ENCODE data around the gene CELF1.

Gene CELF1

GRCh38 chr11:47509077-47509536 is 43.8 kb downstream of the CELF1 start:
- DNase-seq (ENCODE audit: low read depth, low spot score): no peak

GRCh38 chr11:47508240-47508957 is 44.5 kb downstream of the CELF1 start:
- DNase-seq (ENCODE audit: low read depth, low spot score): no peak

GRCh38 chr11:47507563-47508239 is 45.2 kb downstream of the CELF1 start:
- no peak for DNase-seq (ENCODE audit: low read depth, low spot score)

DNA sequence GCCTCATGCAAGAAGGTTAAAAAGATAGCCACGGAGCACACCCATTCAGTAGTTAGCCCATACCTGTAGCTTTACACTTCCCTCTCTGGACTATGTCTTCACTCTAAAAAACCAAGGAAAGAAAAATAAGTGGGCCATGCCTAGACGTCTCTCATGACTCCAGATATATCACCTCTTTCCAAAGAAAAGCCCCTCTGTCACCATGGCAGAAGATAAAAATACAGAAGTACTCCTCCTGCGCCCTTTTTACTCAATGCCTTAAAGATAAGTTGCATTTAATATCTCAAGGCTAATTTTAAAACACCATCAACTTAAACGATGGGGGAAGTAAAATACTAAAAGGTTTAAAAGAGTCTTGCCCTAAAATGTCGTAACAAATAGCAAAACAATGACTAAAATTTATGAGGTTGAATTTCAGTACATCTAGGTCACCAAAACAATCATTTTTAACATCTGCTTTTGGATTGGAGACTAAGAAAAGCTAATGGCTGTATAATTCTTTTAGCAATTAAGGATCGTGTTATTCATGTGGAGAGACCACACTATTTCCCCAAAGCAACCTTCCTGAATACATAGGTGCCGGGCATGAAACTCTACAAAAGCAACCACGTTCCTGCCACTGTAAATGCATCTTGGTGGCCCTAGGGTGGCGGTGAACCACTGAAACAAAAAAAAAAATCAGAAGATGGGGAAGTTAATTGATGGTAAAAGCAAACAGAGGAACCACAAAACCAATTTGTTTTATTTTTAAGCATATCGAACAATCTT is 46.0 kb downstream of the CELF1 start:
- no peak for DNase-seq (ENCODE audit: low read depth, low spot score)

DNA sequence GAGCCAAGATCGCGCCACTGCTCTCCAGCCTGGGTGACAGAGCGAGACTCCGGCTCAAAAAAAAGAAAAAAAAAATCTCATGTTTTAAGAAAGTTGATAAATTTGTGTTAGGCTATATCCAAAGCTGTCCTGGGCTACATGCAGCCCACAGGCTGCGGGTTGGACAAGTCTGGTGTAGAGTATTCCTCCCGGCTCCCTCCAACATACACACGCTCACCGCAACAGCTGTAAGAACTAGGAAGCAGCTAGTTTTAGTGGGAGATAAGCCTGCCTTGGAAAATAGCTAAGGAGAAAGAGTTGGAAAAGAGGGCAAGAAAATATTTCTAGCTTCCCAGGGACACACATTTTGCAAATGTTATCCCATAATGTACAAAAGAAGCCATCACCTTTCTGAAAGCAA is 46.6 kb downstream of the CELF1 start:
- no peak for DNase-seq (ENCODE audit: low read depth, low spot score)

GRCh38 chr11:47504910-47505309 is 48.0 kb downstream of the CELF1 start:
- no peak for DNase-seq (ENCODE audit: low read depth, low spot score)

DNA sequence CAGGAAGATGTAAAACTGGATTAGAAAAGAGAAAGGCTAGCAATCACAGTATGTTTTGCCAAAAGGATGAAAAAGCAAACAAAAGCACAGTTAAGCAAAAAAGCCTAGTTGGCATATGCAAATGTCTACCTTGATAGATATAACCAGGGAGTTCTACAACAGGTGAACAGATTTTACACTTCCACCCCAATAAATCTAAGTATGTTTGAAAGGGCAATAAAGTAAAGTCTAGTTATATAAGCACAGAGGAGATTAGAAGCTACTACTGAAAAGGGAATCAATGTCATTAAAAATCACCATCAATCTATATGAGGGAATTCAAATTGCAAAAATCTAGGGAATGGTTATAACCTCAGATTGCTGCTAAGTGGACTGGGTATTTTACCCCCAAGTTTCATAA is 49.7 kb downstream of the CELF1 start:
- DNase-seq (ENCODE audit: low read depth, low spot score): no peak

- DNase-seq (ENCODE audit: low read depth, low spot score): no peak
Measured at GRCh38 chr11:47502767-47503166, 50.2 kb downstream of the CELF1 start.

- DNase-seq (ENCODE audit: low read depth, low spot score): no peak
Measured at GRCh38 chr11:47501101-47501500, 51.8 kb downstream of the CELF1 start.

DNA sequence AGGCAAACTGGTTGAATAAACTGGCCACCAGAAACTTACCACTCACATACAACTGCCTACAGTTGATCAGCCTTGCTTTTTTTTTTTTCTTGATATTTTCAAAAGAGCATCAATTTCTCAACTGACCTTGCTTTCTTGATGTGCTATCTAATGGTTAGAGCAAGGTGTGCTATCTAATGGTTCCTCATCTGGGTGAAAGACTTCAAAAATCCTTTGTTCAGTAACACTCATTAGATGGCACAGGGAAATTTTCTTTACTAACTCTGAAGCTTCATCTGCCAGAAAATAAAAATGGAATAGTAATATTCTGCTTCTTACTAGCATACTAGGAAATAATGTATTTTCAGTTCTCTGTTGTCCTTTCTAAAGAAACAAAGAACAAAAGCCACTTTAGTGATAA is 52.8 kb downstream of the CELF1 start:
- DNase-seq (ENCODE audit: low read depth, low spot score): no peak

DNA sequence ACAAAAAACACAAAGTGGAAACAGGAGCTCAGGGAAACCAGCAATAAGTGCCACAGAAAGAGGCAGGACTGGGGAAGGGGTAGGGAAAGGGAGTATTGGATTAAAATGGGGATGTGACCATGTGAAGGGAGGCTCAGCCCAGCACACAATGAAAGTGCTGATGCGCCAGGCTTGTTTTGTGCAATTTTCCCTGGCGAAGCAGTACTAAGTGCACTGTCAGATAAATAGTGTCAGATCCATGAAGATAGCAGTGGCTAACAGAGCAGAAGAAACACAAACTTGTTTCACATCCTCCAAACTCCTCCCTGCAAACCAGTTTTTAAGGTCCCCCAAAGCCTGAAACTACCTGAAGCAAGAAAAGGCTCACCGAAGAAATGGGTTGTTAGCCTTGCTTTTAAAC is 53.3 kb downstream of the CELF1 start:
- DNase-seq (ENCODE audit: low read depth, low spot score): no peak

GRCh38 chr11:47499161-47499560 is 53.8 kb downstream of the CELF1 start:
- no peak for DNase-seq (ENCODE audit: low read depth, low spot score)

- no peak for DNase-seq (ENCODE audit: low read depth, low spot score)
Measured at GRCh38 chr11:47498584-47499152, 54.3 kb downstream of the CELF1 start.

DNA sequence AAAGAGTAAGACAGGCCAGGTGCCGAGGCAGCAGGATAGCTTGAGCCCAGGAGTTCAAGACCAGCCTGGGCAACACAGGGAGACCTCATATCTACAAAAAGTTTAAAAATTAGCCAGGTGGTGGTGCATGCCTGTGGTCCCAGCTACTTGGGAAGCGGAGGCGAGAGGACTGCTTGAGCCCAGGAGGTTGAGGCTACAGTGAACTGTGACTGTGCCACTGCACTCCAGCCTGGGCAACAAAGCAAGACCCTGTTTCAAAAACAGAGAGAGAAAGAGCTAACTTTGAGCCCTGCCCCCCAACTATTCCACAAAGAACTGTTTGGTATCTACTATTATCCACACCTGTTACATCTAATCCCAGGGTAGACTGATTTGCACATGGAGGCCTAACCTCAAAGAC is 54.8 kb downstream of the CELF1 start:
- no peak for DNase-seq (ENCODE audit: low read depth, low spot score)

GRCh38 chr11:47496808-47497207 is 56.1 kb downstream of the CELF1 start:
- no peak for DNase-seq (ENCODE audit: low read depth, low spot score)

DNA sequence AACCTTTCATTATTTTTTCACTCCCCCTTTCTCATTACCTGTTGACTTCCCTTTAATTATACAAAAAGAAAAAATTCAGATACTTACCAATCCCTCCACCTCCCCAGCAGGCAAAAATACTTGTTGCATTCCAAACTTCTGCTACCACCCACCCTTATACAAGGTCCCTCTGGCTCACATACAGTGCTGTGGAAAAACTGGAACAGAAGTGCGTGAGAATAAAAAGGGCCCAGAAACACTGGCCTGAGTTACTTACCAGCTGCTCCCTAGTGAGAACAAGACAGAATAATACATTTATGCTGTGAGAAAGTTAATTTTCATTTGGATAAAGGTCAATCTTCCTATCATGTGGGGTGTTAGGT is 57.1 kb downstream of the CELF1 start:
- no peak for DNase-seq (ENCODE audit: low read depth, low spot score)

DNA sequence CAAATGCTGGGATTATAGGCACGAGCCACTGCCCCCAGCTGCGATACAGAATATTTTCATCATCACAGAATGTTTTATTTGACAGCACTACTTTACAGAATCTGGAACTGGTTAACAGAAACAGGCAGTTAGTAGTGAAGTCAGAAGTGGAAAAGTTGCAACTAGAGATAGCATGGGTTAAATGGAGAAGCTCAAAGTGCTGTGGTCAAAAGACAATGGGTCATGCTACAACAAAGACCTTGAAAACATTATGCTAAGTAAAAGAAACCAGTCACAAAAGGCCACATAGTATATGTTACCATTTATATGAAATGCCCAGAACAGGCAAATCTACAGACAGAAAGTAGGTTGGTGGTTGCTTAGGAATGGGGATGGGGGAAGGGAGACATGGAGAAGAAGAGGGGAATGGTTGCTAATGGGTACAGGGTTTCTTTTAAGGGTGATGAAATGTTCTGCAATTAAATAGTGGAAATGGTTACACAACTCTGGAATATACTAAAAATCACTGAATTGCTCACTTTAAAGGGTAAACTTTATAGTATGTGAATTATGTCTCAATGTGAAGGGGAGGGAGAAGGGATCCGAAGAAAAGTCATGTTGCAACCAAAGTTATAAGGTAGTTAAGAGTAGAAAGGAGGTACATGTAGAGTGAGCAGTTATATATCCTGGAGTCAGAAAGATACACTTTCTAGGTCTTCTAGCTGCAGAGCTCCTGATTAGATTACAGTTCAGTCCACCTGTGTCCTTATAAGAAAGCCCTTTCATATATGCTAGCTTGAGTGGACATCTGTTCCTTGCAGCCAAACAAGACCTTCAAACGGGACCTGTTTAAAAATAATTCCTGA is 57.7 kb downstream of the CELF1 start:
- no peak for DNase-seq (ENCODE audit: low read depth, low spot score)

GRCh38 chr11:47489395-47489755 is 63.6 kb downstream of the CELF1 start:
- no peak for DNase-seq (ENCODE audit: low read depth, low spot score)

- no peak for DNase-seq (ENCODE audit: low read depth, low spot score)
Measured at GRCh38 chr11:47488674-47489394, 64.1 kb downstream of the CELF1 start.

DNA sequence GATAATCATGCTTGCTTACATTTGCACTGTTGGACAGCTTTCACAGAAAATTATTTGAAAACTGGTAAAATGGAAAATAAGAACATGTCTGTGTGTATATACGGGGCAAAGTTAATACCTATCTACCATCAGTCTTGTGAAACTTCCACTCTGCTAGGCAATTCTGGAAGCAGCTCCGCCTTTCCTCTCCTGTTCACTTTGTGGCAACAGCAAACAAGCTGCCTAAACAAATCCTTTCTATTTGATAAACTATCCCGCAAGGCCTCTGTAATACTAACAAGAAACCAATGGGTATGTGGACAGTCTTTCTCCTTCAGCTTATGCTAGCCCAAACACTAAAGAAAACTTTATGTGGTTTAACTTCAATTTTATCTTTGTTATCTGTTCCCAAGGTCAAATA is 64.8 kb downstream of the CELF1 start:
- no peak for DNase-seq (ENCODE audit: low read depth, low spot score)

DNA sequence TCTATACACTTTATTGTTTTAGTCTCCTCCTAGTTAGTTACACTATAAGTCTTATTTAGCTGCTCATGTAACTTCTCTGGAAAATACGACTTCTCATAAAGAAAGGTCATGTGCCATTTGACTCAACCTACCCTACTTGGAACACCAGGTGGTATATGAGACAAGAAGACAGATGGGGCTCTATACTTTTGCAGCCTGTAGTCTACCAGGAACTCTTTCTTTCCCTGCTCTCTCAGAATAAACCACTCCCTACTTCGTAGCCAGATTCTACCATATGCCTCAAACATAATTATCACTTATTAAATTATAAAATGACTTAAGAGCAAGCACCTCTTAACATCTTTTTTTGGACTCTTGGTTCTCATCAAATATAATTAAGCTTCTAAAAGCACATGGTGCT is 65.5 kb downstream of the CELF1 start:
- DNase-seq (ENCODE audit: low read depth, low spot score): no peak
